ENCODE data around the gene C1orf52.

DNA sequence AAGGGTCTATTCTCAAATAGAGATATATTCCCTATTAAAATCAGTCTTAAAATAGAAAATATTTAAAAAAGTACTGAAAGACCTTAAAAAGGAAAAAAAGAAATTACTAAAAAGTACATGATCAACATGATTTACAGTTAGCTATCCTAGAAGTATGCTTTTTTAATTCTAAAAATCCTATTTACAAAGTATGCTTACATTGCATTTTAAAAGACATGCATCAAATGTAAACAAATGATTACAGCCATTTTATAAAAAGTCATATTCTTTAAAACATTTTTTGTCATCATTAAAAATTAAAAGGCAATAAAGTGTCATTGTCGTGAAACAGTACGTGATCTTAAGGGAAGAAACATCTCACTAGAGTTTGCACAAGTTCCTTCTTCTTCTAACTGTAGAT lies 7.9 kb upstream of the C1orf52 start:
- TF ChIP-seq, protein P1, sequence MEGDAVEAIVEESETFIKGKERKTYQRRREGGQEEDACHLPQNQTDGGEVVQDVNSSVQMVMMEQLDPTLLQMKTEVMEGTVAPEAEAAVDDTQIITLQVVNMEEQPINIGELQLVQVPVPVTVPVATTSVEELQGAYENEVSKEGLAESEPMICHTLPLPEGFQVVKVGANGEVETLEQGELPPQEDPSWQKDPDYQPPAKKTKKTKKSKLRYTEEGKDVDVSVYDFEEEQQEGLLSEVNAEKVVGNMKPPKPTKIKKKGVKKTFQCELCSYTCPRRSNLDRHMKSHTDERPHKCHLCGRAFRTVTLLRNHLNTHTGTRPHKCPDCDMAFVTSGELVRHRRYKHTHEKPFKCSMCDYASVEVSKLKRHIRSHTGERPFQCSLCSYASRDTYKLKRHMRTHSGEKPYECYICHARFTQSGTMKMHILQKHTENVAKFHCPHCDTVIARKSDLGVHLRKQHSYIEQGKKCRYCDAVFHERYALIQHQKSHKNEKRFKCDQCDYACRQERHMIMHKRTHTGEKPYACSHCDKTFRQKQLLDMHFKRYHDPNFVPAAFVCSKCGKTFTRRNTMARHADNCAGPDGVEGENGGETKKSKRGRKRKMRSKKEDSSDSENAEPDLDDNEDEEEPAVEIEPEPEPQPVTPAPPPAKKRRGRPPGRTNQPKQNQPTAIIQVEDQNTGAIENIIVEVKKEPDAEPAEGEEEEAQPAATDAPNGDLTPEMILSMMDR (IDR thresholded peaks at IDR 0.05) = no peak
- no peak for TF ChIP-seq EP300 (IDR thresholded peaks at IDR 0.05)

Data from upper lobe of left lung (tissue), 4 donors.